Skeletal muscle cell (primary cell): ENCODE results near the gene SOWAHD.
"Not testable (repeated sequence)": the region's sequence is repeated elsewhere in the genome, so short reads cannot be mapped to it uniquely, and the experiment has no call there.

ENCODE experiments used
- DNase-seq: peaks from one replicate; pipeline ENCODE4 v3.0.0-alpha.2; 2010; ENCODE audit warnings: low read depth
- H3K4me3 ChIP-seq: 2 replicates; pipeline ENCODE4 v1.5.1; 2011; ENCODE audit warnings: low read depth, mild to moderate bottlenecking, control low read depth, low read length, moderate library complexity

Gene SOWAHD

DNA sequence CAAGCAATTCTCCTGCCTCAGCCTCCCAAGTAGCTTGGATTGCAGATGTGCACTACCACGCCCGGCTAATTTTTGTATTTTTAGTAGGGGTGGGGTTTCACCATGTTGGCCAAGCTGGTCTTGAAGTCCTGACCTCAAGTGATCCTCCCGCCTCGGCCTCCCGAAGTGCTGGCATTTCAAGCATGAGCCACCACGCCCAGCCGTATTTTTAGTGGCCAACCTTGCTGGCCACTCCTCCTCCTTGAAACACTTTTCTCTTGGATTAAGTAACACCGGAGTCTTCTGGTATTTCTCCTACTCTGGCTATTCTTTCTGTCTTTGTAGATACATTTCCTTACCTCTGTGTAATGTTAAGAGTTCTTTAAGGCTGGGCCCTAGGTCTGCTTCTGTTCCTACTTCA lies 44.2 kb downstream of the SOWAHD start:
- no peak overlapping the region for H3K4me3 ChIP-seq
- no peak for DNase-seq

DNA sequence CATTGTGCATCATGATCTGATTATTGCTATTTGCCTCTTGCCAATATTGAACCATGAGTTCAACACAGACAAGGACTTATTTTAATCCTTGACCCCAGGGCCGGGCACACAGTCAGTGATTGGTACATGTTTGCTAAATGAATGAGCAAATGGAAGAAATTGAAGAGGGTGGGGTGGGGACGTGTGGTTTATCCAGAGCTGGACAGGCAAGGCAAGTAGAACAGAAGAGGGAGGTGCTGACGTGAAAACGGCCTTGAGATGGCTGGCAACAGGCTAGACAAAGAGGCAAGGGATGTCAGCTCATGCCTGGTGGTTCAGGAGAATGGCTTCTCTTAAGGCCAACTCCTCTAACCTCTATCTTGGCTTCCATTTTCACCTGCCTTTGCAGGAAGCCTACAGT lies 50.1 kb downstream of the SOWAHD start:
- DNase-seq, H3K4me3 ChIP-seq: not testable (repeated sequence)

DNA sequence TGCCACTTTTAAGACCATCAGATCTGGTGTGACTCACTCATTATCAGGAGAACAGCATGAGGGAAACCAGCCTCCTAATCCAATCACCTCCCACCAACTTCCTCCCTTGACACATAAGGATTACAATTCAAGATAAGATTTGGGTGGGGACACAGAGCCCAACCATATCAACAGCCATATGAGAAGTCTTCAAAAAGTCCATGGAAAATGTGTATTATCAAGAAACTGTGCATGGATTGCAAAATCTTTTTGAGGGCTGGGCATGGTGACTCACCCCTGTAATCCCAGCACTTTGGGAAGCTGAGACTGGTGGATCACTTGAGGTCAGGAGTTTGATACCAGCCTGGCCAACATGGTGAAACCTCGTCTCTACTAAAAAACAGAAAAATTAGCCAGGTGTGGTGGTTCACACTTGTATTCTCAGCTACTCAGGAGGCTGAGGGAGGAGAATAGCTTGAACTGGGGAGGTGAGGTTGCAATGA lies 50.8 kb downstream of the SOWAHD start:
- H3K4me3 ChIP-seq, result no peak overlapping the region
- no peak for DNase-seq
